Measurements from ENCODE around the gene SYNJ1. TPM values are rescaled to one million over a fixed set of nuclear protein-coding genes. Genes with fewer than 3 reads are reported as not detected.

The SYNJ1 gene
- total and polyA plus RNA-seq, 10 of the 15 experiments (the other 5 are each of a cell fraction or from before 2014, with no cell fraction given) = 1.2 to 7.0 (median 3.5) TPM

DNA sequence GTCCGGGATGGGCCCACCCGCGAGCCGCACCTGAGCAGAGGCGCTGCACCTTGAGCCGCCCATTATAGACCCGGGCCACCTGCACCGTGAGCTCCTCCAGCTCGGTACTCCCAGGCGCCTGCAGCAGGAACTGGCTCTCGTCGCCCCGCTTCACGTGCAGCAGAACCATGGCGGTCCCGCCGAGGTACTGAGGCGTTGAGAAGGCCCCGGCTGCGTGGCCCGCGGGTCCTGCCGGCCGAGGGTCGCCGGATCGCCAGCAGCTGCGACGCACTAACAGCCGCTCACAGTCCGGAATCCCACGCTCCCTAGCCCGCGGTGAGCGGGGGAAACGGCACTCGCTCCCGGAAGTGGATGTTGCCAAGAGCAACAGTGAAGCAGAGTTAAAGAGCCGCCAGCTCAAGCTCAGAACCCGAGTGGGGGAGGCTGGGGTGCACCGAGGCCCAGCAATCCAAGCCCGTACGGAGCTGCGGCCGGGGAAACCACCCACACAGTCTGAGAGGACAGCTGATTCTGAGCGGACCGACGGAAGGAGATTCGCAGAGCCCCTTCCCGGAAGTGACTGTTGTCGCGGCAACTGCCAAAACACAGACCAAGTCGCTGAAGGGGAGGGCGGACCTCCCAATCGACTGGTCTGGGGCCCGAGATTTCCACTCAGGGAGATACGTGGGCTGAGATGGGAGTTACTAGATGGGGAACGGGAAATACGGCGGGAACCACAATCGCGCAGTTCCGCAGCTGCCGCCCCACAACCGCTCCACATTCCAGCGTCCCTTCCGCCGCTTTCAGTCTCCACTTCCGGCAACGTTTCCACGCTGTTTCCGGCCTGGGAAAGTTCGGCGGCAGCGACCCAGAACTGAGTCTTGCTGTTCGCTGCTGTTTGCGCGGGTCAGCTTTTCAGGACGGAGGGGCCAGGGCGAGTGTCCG is 115.5 kb downstream of the SYNJ1 start, which contains the start of gene CFAP298 (continued):
- TF ChIP-seq STAT3 (IDR thresholded peaks at IDR 0.05; ENCODE audit: low read depth, low read length) = no peak
- peak; percentile 86 for TF ChIP-seq LARP7 (IDR thresholded peaks at IDR 0.05)
- TF ChIP-seq, protein P1, sequence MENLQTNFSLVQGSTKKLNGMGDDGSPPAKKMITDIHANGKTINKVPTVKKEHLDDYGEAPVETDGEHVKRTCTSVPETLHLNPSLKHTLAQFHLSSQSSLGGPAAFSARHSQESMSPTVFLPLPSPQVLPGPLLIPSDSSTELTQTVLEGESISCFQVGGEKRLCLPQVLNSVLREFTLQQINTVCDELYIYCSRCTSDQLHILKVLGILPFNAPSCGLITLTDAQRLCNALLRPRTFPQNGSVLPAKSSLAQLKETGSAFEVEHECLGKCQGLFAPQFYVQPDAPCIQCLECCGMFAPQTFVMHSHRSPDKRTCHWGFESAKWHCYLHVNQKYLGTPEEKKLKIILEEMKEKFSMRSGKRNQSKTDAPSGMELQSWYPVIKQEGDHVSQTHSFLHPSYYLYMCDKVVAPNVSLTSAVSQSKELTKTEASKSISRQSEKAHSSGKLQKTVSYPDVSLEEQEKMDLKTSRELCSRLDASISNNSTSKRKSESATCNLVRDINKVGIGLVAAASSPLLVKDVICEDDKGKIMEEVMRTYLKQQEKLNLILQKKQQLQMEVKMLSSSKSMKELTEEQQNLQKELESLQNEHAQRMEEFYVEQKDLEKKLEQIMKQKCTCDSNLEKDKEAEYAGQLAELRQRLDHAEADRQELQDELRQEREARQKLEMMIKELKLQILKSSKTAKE (IDR thresholded peaks at IDR 0.05; ENCODE audit: low read depth, poor library complexity, severe bottlenecking) = peak; percentile 61
- peak; percentile 78 for TF ChIP-seq ATF7 (IDR thresholded peaks at IDR 0.05; ENCODE audit: low read depth)
- peak; percentile 95 for TF ChIP-seq BMI1 (IDR thresholded peaks at IDR 0.05; ENCODE audit: borderline replicate concordance)
- TF ChIP-seq SIX5 (IDR thresholded peaks at IDR 0.05; ENCODE audit: low read depth, low read length, severe bottlenecking) = peak; percentile 61
- no peak for TF ChIP-seq MEF2A (IDR thresholded peaks at IDR 0.05; ENCODE audit: insufficient read depth, low read depth, low read length)
- no peak for TF ChIP-seq HDAC2 (IDR thresholded peaks at IDR 0.05)
- TF ChIP-seq TCF12 (IDR thresholded peaks at IDR 0.05; ENCODE audit: low read depth, low read length) = peak; percentile 66; the same call in 1 of the 2 replicates
- no peak for TF ChIP-seq JUND (IDR thresholded peaks at IDR 0.05; ENCODE audit: low read depth, low read length)
- TF ChIP-seq IRF4 (IDR thresholded peaks at IDR 0.05; ENCODE audit: low read depth, low read length) = no peak
- peak; percentile 50 for TF ChIP-seq MEF2B (IDR thresholded peaks at IDR 0.05; ENCODE audit: partially characterized antibody, poor library complexity, severe bottlenecking)
- peak; percentile 33; the same call in 1 of the 2 replicates for TF ChIP-seq SPI1 (IDR thresholded peaks at IDR 0.05; ENCODE audit: borderline replicate concordance, insufficient read depth, low read depth, low read length)
